NT2/D1 (cell line): Measurements from ENCODE around the gene NPC1.

Experiments
- SUZ12 ChIP-seq: IDR thresholded peaks from 2 replicates; pipeline ENCODE4 v1.6.1; 2011; ENCODE audit not compliant: insufficient read length, insufficient read depth; ENCODE audit errors: extremely low read depth
- YY1 ChIP-seq: IDR thresholded peaks from 2 replicates; pipeline ENCODE4 v1.6.1; 2011; ENCODE audit not compliant: insufficient read length, insufficient read depth

GRCh38 chr18:23542461-23542860, 43.8 kb downstream of the NPC1 start:
- TF ChIP-seq YY1 (no peak), SUZ12 (no peak)
